Liver (tissue), 9 donors: ENCODE data around the gene KRT80. TPM values are rescaled to one million over a fixed set of nuclear protein-coding genes. Genes with fewer than 3 reads are reported as not detected.

Experiments used
- DNase-seq: peaks from one replicate; pipeline ENCODE4 v3.0.0-alpha.2; 2017; ENCODE audit warnings: low spot score
- H3K27ac ChIP-seq, 2 donors: one replicate each; pipeline ENCODE4 v1.7.0; 2013; ENCODE audit warnings: inconsistent platforms in 2 of 2, low read length in 2 of 2, control low read depth in 1 of 2, low read depth in 1 of 2, mild to moderate bottlenecking in 1 of 2
- H3K27me3 ChIP-seq, 4 donors: one replicate each; pipeline versions ENCODE4 v1.6.1 to v1.7.0; 2013; ENCODE audit warnings: low read length in 3 of 4, inconsistent platforms in 1 of 4, mild to moderate bottlenecking in 1 of 4, moderate library complexity in 1 of 4; ENCODE audit not compliant: control insufficient read depth in 4 of 4, insufficient read depth in 4 of 4
- H3K36me3 ChIP-seq, 4 donors: one replicate each; pipeline versions ENCODE4 v1.6.1 to v1.7.0; 2013; ENCODE audit warnings: low read length in 3 of 4, mild to moderate bottlenecking in 3 of 4, low read depth in 1 of 4, moderate library complexity in 1 of 4; ENCODE audit not compliant: control insufficient read depth in 4 of 4, insufficient read depth in 3 of 4
- H3K4me1 ChIP-seq, 4 donors: one replicate each; pipeline versions ENCODE4 v1.6.1 to v1.7.0; 2013; ENCODE audit warnings: low read length in 3 of 4, mild to moderate bottlenecking in 3 of 4, moderate library complexity in 1 of 4; ENCODE audit not compliant: control insufficient read depth in 4 of 4, insufficient read depth in 4 of 4
- H3K4me3 ChIP-seq, 3 donors: one replicate each; pipeline versions ENCODE4 v1.6.1 to v1.7.0; 2013; ENCODE audit warnings: low read length in 3 of 3, control low read depth in 1 of 3, low read depth in 1 of 3, mild to moderate bottlenecking in 1 of 3
- H3K9ac ChIP-seq, 2 donors: one replicate each; pipeline ENCODE4 v1.7.0; 2013; ENCODE audit warnings: low read length in 2 of 2, mild to moderate bottlenecking in 2 of 2, moderate library complexity in 2 of 2, control low read depth in 1 of 2, low read depth in 1 of 2
- H3K9me3 ChIP-seq, 4 donors: one replicate each; pipeline versions ENCODE4 v1.6.1 to v1.7.0; 2013; ENCODE audit warnings: low read length in 3 of 4; ENCODE audit not compliant: control insufficient read depth in 4 of 4
- ATF3 ChIP-seq: IDR thresholded peaks from 2 replicates; pipeline ENCODE4 v1.6.1; 2016; ENCODE audit warnings: antibody characterized with exemption
- CTCF ChIP-seq: fragments of 150-350 bp; IDR thresholded peaks from 2 replicates; pipeline ENCODE4 v1.5.1; 2017; ENCODE audit warnings: improper control_type of control experiment, low read depth, low read length; ENCODE audit not compliant: missing input control
- EGR1 ChIP-seq, 2 donors: IDR thresholded peaks; 2 replicates each; pipeline ENCODE4 v1.6.1; 2016 to 2018; ENCODE audit warnings: antibody characterized with exemption in 2 of 2, low read depth in 2 of 2
- FOXA1 ChIP-seq: IDR thresholded peaks from 2 replicates; pipeline ENCODE4 v1.6.1; 2016; ENCODE audit warnings: antibody characterized with exemption
- FOXA2 ChIP-seq: IDR thresholded peaks from 2 replicates; pipeline ENCODE4 v1.6.1; 2016; ENCODE audit warnings: antibody characterized with exemption
- GABPA ChIP-seq, 2 donors: IDR thresholded peaks in 1 of 2; conservative IDR thresholded peaks in 1 of 2; 2 replicates each; pipeline ENCODE4 v1.6.1; 2016; ENCODE audit warnings: antibody characterized with exemption in 2 of 2, mild to moderate bottlenecking in 1 of 2, moderate library complexity in 1 of 2
- HNF4A ChIP-seq, 2 donors: conservative IDR thresholded peaks; 2 replicates each; pipeline ENCODE4 v1.6.1; 2016; ENCODE audit warnings: antibody characterized with exemption in 2 of 2, mild to moderate bottlenecking in 2 of 2
- HNF4G ChIP-seq: IDR thresholded peaks from 2 replicates; pipeline ENCODE4 v1.6.1; 2016; ENCODE audit warnings: antibody characterized with exemption
- JUND ChIP-seq, 2 donors: IDR thresholded peaks; 2 replicates each; pipeline ENCODE4 v1.6.1; 2016; ENCODE audit warnings: antibody characterized with exemption in 2 of 2
- NR2F2 ChIP-seq: IDR thresholded peaks from 2 replicates; pipeline ENCODE4 v1.6.1; 2016; ENCODE audit warnings: antibody characterized with exemption
- RAD21 ChIP-seq, 2 donors: IDR thresholded peaks; 2 replicates each; pipeline ENCODE4 v1.6.1; 2016; ENCODE audit warnings: antibody characterized with exemption in 2 of 2, mild to moderate bottlenecking in 2 of 2
- REST ChIP-seq: IDR thresholded peaks from 2 replicates; pipeline ENCODE4 v1.6.1; 2016; ENCODE audit warnings: antibody characterized with exemption, mild to moderate bottlenecking
- SP1 ChIP-seq: IDR thresholded peaks from 2 replicates; pipeline ENCODE4 v1.6.1; 2018; ENCODE audit warnings: antibody characterized with exemption, mild to moderate bottlenecking
- TAF1 ChIP-seq: conservative IDR thresholded peaks from 2 replicates; pipeline ENCODE4 v1.6.1; 2016; ENCODE audit warnings: antibody characterized with exemption, mild to moderate bottlenecking
- YY1 ChIP-seq: IDR thresholded peaks from 2 replicates; pipeline ENCODE4 v1.6.1; 2016; ENCODE audit warnings: antibody characterized with exemption, mild to moderate bottlenecking
- ZBTB33 ChIP-seq: IDR thresholded peaks from 2 replicates; pipeline ENCODE4 v1.6.1; 2016; ENCODE audit warnings: antibody characterized with exemption
- whole genome bisulfite sequencing: extraction: QIAGEN DNeasy Blood & Tissue Kit; methylation state at CpG from one replicate; pipeline ENCODE4 v1.1.7; 2013; 5-methylcytosine and 5-hydroxymethylcytosine counted together
- polyA plus RNA-seq, 2 donors: library from polyadenylated mRNA; stranded (reverse) in 1 of 2; unstranded in 1 of 2; fragments of 200-250 nt in 1 of 2; fragments of >200 nt in 1 of 2; fragmentation: Nextera tagmentation in 1 of 2; extraction: Ambion mirVana in 1 of 2; gene quantifications; one replicate each; pipeline versions ENCODE4 v1.2.1 to v1.2.3, GENCODE V29; 2013 to 2015
- total RNA-seq, 2 donors: library from RNA; depleted of rRNA; stranded (reverse); fragments of >200 nt; gene quantifications; one replicate each; pipeline ENCODE4 v1.2.3, GENCODE V29; 2014
- donor health status: healthy.
- donor health status: healthy.
- donor health status: healthy.
- donor health status: healthy.
- donor health status: healthy.

The KRT80 gene
- total and polyA plus RNA-seq, 4 donors, result 0.04 to 0.12 (median 0.07) TPM

GRCh38 chr12:52184813-52185212 lies 7.0 kb downstream of the KRT80 start (continued):
- TF ChIP-seq FOXA2, result no peak
- TF ChIP-seq JUND (IDR thresholded peaks at IDR 0.05), result no peak
- TF ChIP-seq ATF3, result no peak
- no peak for TF ChIP-seq GABPA (IDR thresholded peaks at IDR 0.05 in 1 of 2, conservative IDR thresholded peaks at IDR 0.05 in 1 of 2)
- TF ChIP-seq RAD21 (IDR thresholded peaks at IDR 0.05), result no peak
- no peak for TF ChIP-seq NR2F2
- TF ChIP-seq HNF4G, result no peak

- no peak overlapping the region for H3K27ac ChIP-seq
- DNase-seq, result no peak
These were observed 7.8 kb downstream of the KRT80 start for GRCh38 chr12:52183971-52184370.

More at GRCh38 chr12:52183971-52184370, 7.8 kb downstream of the KRT80 start:
- Histone ChIP-seq H3K9me3 (no peaks in the 10 kb centered on the region), H3K4me1 (no peaks in the 10 kb centered on the region), H3K4me3 (no peak overlapping the region), H3K9ac (no peak overlapping the region), H3K36me3 (no peaks in the 10 kb centered on the region), H3K27me3 (no peaks in the 10 kb centered on the region)
- WGBS, result 84% methylated on average over 8 of the region's 8 CpGs
- TF ChIP-seq FOXA2, result no peak
- TF ChIP-seq HNF4G, result no peak
- TF ChIP-seq HNF4A (conservative IDR thresholded peaks at IDR 0.05), result no peak
- no peak for TF ChIP-seq RAD21 (IDR thresholded peaks at IDR 0.05)
- TF ChIP-seq GABPA (IDR thresholded peaks at IDR 0.05 in 1 of 2, conservative IDR thresholded peaks at IDR 0.05 in 1 of 2), result no peak
- TF ChIP-seq SP1, result no peak
- TF ChIP-seq ZBTB33, result no peak
- no peak for TF ChIP-seq JUND (IDR thresholded peaks at IDR 0.05)
- no peak for TF ChIP-seq REST
- no peak for TF ChIP-seq YY1
- no peak for TF ChIP-seq ATF3
- no peak for TF ChIP-seq CTCF
- no peak for TF ChIP-seq FOXA1
- no peak for TF ChIP-seq EGR1 (IDR thresholded peaks at IDR 0.05; ENCODE audit: low read depth in 2 of 2)
- no peak for TF ChIP-seq TAF1
- TF ChIP-seq NR2F2, result no peak
